Spleen (tissue), 11 donors: ENCODE measurements around the gene VPS54. TPM values are rescaled to one million over a fixed set of nuclear protein-coding genes. Genes with fewer than 3 reads are reported as not detected.

Source experiments
- DNase-seq: peaks from one replicate; pipeline ENCODE4 v3.0.0-alpha.2; 2020
- H3K27ac ChIP-seq, 8 donors: fragments of 200-600 bp; sonication (generic) in 7 of 8; 1 replicate in 4 of 8; 2 replicates in 4 of 8; pipeline versions ENCODE4 v1.5.0 to v1.8.0; 2016 to 2021; ENCODE audit warnings: inconsistent platforms in 4 of 8, mild to moderate bottlenecking in 4 of 8, moderate library complexity in 1 of 8
- H3K27me3 ChIP-seq, 7 donors: fragments of 200-600 bp; sonication (generic) in 6 of 7; replicated peaks in 1 of 7; 1 replicate in 4 of 7; 2 replicates in 3 of 7; pipeline versions ENCODE4 v1.5.0 to v1.8.0; 2016 to 2021; ENCODE audit warnings: inconsistent platforms in 3 of 7, mild to moderate bottlenecking in 1 of 7
- H3K36me3 ChIP-seq, 6 donors: fragments of 200-600 bp; sonication (generic) in 5 of 6; 1 replicate in 4 of 6; 2 replicates in 2 of 6; pipeline versions ENCODE4 v1.5.0 to v1.8.0; 2016 to 2021; ENCODE audit warnings: inconsistent platforms in 2 of 6
- H3K4me1 ChIP-seq, 6 donors: fragments of 200-600 bp; sonication (generic) in 5 of 6; 1 replicate in 3 of 6; 2 replicates in 3 of 6; pipeline versions ENCODE4 v1.5.0 to v1.8.0; 2016 to 2021; ENCODE audit warnings: inconsistent platforms in 3 of 6
- H3K4me3 ChIP-seq, 8 donors: fragments of 200-600 bp; sonication (generic) in 7 of 8; 1 replicate in 4 of 8; 2 replicates in 4 of 8; pipeline versions ENCODE4 v1.5.0 to v1.8.0; 2016 to 2021; ENCODE audit warnings: inconsistent platforms in 4 of 8, mild to moderate bottlenecking in 4 of 8, moderate library complexity in 2 of 8
- H3K9me3 ChIP-seq, 8 donors: fragments of 200-600 bp; sonication (generic) in 7 of 8; 1 replicate in 4 of 8; 2 replicates in 4 of 8; pipeline versions ENCODE4 v1.5.0 to v1.8.0; 2016 to 2021; ENCODE audit warnings: inconsistent platforms in 4 of 8
- CTCF ChIP-seq, 11 experiments: fragments of 200-600 bp in 7 of 11; fragments of 450-650 bp in 4 of 11; sonication (generic) in 4 of 11; IDR thresholded peaks in 8 of 11; conservative IDR thresholded peaks in 3 of 11; 1 replicate in 7 of 11; 2 replicates in 4 of 11; pipeline versions ENCODE4 v1.4.0 to v1.8.0; 2016 to 2021; ENCODE audit warnings: antibody characterized with exemption in 11 of 11, inconsistent platforms in 4 of 11, mild to moderate bottlenecking in 1 of 11
- POLR2A ChIP-seq, 3 donors: fragments of 450-650 bp; IDR thresholded peaks; one replicate each; pipeline ENCODE4 v1.5.1; 2017; ENCODE audit warnings: antibody characterized with exemption in 3 of 3, mild to moderate bottlenecking in 1 of 3
- POLR2AphosphoS5 ChIP-seq, 3 donors: sonication (generic); formaldehyde crosslinking; IDR thresholded peaks; one replicate each; pipeline ENCODE4 v1.5.1; 2017; ENCODE audit warnings: antibody characterized with exemption in 3 of 3
- WGBS, 5 donors: extraction: QIAGEN DNeasy Blood & Tissue Kit in 3 of 5; methylation state at CpG; one replicate each; pipeline versions ENCODE4 v1.1.5 to v1.1.7; 2013 to 2018; 5-methylcytosine and 5-hydroxymethylcytosine counted together
- intact Hi-C: fragments of 100-400 bp; cut with DNase I; formaldehyde crosslinking; loops from one replicate; pipeline ENCODE4 v1.15.0; 2023; ENCODE audit warnings: low total_unique reads
- polyA plus RNA-seq, 3 donors: library from polyadenylated mRNA; stranded (reverse); fragments of 200-250 nt; gene quantifications; one replicate each; pipeline ENCODE4 v1.2.1, GENCODE V29; 2013
- total RNA-seq, 7 donors: library from RNA; depleted of rRNA in 3 of 7; stranded (reverse); fragments of >200 nt in 3 of 7; fragmentation: NEBNext Ultra II Directional in 4 of 7; extraction: Animal tissue kit (Norgen Biotek cat#: 25700) in 4 of 7; gene quantifications; one replicate each; pipeline versions ENCODE4 v1.1.0 to v1.2.1, GENCODE V29; 2016 to 2021
- donor health status: healthy with polysubstance abuse.
- donor health status: DM: no; HTN: no; CAD: no; lungs with moderate emphysema.
- donor health status: DM: no; HTN: no; CAD: no.
- donor health status: Bipolar disorder and iron deficiency.
- donor health status: healthy.
- donor health status: DM: no; HTN: no; CAD: no.
- donor health status: DM: yes; HTN: yes; CAD: no.

VPS54 gene
- total and polyA plus RNA-seq, 10 donors = 9.2 to 31.3 (median 23.8) TPM

GRCh38 chr2:63914311-63914710 is 104.9 kb downstream of the VPS54 start:
- H3K9me3 ChIP-seq = no peaks in the 10 kb centered on the region
- intact Hi-C loops = no loop called here
- 92 to 100% (median 96%) methylated on average over 1 of the region's 1 CpG for WGBS, 5 donors
- TF ChIP-seq POLR2A (IDR thresholded peaks at IDR 0.05) = no peak
- no peak for TF ChIP-seq POLR2AphosphoS5 (IDR thresholded peaks at IDR 0.05)
- TF ChIP-seq CTCF (IDR thresholded peaks at IDR 0.05 in 8 of 11, conservative IDR thresholded peaks at IDR 0.05 in 3 of 11) = no peak
- H3K4me3 ChIP-seq = no peak overlapping the region
- no peak overlapping the region for H3K27ac ChIP-seq
- H3K4me1 ChIP-seq = no peaks in the 10 kb centered on the region
- no peak for DNase-seq
- no peaks in the 10 kb centered on the region for H3K27me3 ChIP-seq
- H3K36me3 ChIP-seq = peaks cover 4 to 100% (median 54%) of the 10 kb centered on the region in 6 donors

- 82 to 95% (median 87%) methylated on average over 2 of the region's 2 CpGs for WGBS, 5 donors
- Histone ChIP-seq H3K27me3 (no peaks in the 10 kb centered on the region), H3K27ac (no peak overlapping the region), H3K36me3 (peaks cover 0 to 93% (median 33%) of the 10 kb centered on the region in 6 donors), H3K4me3 (no peak overlapping the region), H3K9me3 (peaks cover 0 to 52% (median 40%) of the 10 kb centered on the region in 8 donors), H3K4me1 (no peaks in the 10 kb centered on the region)
- TF ChIP-seq CTCF (IDR thresholded peaks at IDR 0.05 in 8 of 11, conservative IDR thresholded peaks at IDR 0.05 in 3 of 11) (no peak), POLR2AphosphoS5 (IDR thresholded peaks at IDR 0.05) (no peak), POLR2A (IDR thresholded peaks at IDR 0.05) (no peak)
- intact Hi-C loops = no loop called here
- DNase-seq = no peak
Observed at GRCh38 chr2:63903003-63903402, 116.2 kb downstream of the VPS54 start.

- Histone ChIP-seq H3K9me3 (peaks cover 0 to 52% (median 40%) of the 10 kb centered on the region in 8 donors), H3K27ac (no peak overlapping the region), H3K4me3 (no peak overlapping the region), H3K27me3 (no peaks in the 10 kb centered on the region), H3K4me1 (no peaks in the 10 kb centered on the region), H3K36me3 (peaks cover 0 to 93% (median 27%) of the 10 kb centered on the region in 6 donors)
- TF ChIP-seq POLR2A (IDR thresholded peaks at IDR 0.05) (no peak), POLR2AphosphoS5 (IDR thresholded peaks at IDR 0.05) (no peak), CTCF (IDR thresholded peaks at IDR 0.05 in 8 of 11, conservative IDR thresholded peaks at IDR 0.05 in 3 of 11) (no peak)
- intact Hi-C loops = no loop called here
- DNase-seq = no peak
Observed at GRCh38 chr2:63902149-63902548, 117.1 kb downstream of the VPS54 start.

- Histone ChIP-seq H3K4me3 (no peak overlapping the region), H3K4me1 (no peaks in the 10 kb centered on the region), H3K27me3 (no peaks in the 10 kb centered on the region), H3K36me3 (peaks cover 0 to 95% (median 25%) of the 10 kb centered on the region in 6 donors), H3K9me3 (peaks cover 0 to 30% (median 24%) of the 10 kb centered on the region in 8 donors), H3K27ac (no peak overlapping the region)
- WGBS, 5 donors = 94 to 100% (median 97%) methylated on average over 1 of the region's 1 CpG
- TF ChIP-seq POLR2AphosphoS5 (IDR thresholded peaks at IDR 0.05) (no peak), CTCF (IDR thresholded peaks at IDR 0.05 in 8 of 11, conservative IDR thresholded peaks at IDR 0.05 in 3 of 11) (no peak), POLR2A (IDR thresholded peaks at IDR 0.05) (no peak)
- no peak for DNase-seq
- intact Hi-C loops = no loop called here
Observed at GRCh38 chr2:63899639-63900038, 119.6 kb downstream of the VPS54 start.
